K562 (cell line): ENCODE data around the gene IRF1. TPM values are rescaled to one million over a fixed set of nuclear protein-coding genes. Genes with fewer than 3 reads are reported as not detected.

Experiments
- BACH1 ChIP-seq: fragments of 200-800 bp; sonication (Bioruptor generic); IDR thresholded peaks from 2 replicates; pipeline ENCODE4 v1.6.1; 2016; ENCODE audit warnings: missing genetic modification characterization, missing compliant biosample characterization
- BRD4 ChIP-seq: fragments of 200-600 bp; sonication (generic); IDR thresholded peaks from 2 replicates; pipeline ENCODE4 v1.6.1; 2017; ENCODE audit warnings: inconsistent platforms
- CREB1 ChIP-seq, 2 experiments: sonication (generic) in 1 of 2; formaldehyde crosslinking in 1 of 2; IDR thresholded peaks; 2 replicates each; pipeline versions ENCODE4 v1.6.1 to v1.8.0; 2012 to 2022; ENCODE audit warnings: inconsistent platforms in 1 of 2, mild to moderate bottlenecking in 1 of 2, missing genetic modification reagents in 1 of 2, moderate library complexity in 1 of 2
- GATAD2B ChIP-seq: fragments of 450-650 bp; IDR thresholded peaks from 2 replicates; pipeline ENCODE4 v1.6.1; 2017; ENCODE audit warnings: mild to moderate bottlenecking, borderline replicate concordance
- KDM5B ChIP-seq: fragments of 200-600 bp; sonication (generic); IDR thresholded peaks from 2 replicates; pipeline ENCODE4 v1.6.1; 2012; ENCODE audit warnings: low read depth, mild to moderate bottlenecking, moderate library complexity, low read length, control low read depth, inconsistent platforms; ENCODE audit not compliant: insufficient replicate concordance
- MAFG ChIP-seq: fragments of 450-650 bp; conservative IDR thresholded peaks from 2 replicates; pipeline ENCODE4 v1.6.1; 2016; ENCODE audit warnings: missing genetic modification characterization, missing compliant biosample characterization
- PATZ1 ChIP-seq: fragments of 250-450 bp; sonication (Bioruptor Pico); IDR thresholded peaks from 2 replicates; pipeline ENCODE4 v1.5.0; 2020; ENCODE audit warnings: mild to moderate bottlenecking, borderline replicate concordance
- SRF ChIP-seq, 2 experiments: fragments of 250-450, 450-650 bp in 1 of 2; sonication (Bioruptor Pico) in 1 of 2; sonication (generic) in 1 of 2; formaldehyde crosslinking; IDR thresholded peaks; 2 replicates each; pipeline versions ENCODE4 v1.5.0 to v1.5.1; 2020 to 2022; ENCODE audit warnings: mild to moderate bottlenecking in 1 of 2, missing genetic modification reagents in 1 of 2
- SRSF7 ChIP-seq: fragments of 200-400 bp; formaldehyde crosslinking; optimal IDR thresholded peaks from 2 replicates; pipeline ENCODE3; 2017; ENCODE audit warnings: mild to moderate bottlenecking, low read depth, low read length
- YY1 ChIP-seq, 3 experiments: IDR thresholded peaks; 2 replicates each; pipeline ENCODE4 v1.6.1; 2011; ENCODE audit warnings: low read length in 2 of 3, mild to moderate bottlenecking in 2 of 3, moderate library complexity in 2 of 3, borderline replicate concordance in 1 of 3, control low read depth in 1 of 3, low read depth in 1 of 3; ENCODE audit not compliant: insufficient read depth in 3 of 3, insufficient replicate concordance in 2 of 3, control insufficient read depth in 1 of 3, insufficient read length in 1 of 3; ENCODE audit errors: extremely low read depth in 1 of 3
- ZBTB9 ChIP-seq: fragments of 450-650 bp; formaldehyde crosslinking; IDR thresholded peaks from 2 replicates; pipeline ENCODE4 v1.4.0; 2020; ENCODE audit warnings: mild to moderate bottlenecking, moderate library complexity
- ZNF212 ChIP-seq: fragments of 450-650 bp; formaldehyde crosslinking; IDR thresholded peaks from 2 replicates; pipeline ENCODE4 v1.4.0; 2020; ENCODE audit warnings: mild to moderate bottlenecking
- ZNF75A ChIP-seq: fragments of 450-650 bp; formaldehyde crosslinking; IDR thresholded peaks from 2 replicates; pipeline ENCODE4 v1.4.0; 2020; ENCODE audit warnings: mild to moderate bottlenecking
- polyA plus RNA-seq, 8 experiments: library from polyadenylated mRNA; depleted of rRNA in 4 of 8; stranded (reverse) in 5 of 8; unstranded in 3 of 8; fragments of >200 nt; fragmentation: Nextera tagmentation in 2 of 8; fragmentation: Illumina TruSeq in 1 of 8; extraction: Ambion mirVana in 2 of 8; extraction: Trizol in 1 of 8; gene quantifications; 2 replicates each; pipeline versions ENCODE4 v1.2.1 to v1.2.3, GENCODE V29; 2011 to 2014; ENCODE audit warnings: inconsistent platforms in 1 of 8, missing spikeins in 1 of 8
- total RNA-seq, 7 experiments: library from RNA; depleted of rRNA in 6 of 7; stranded (reverse); fragments of >200 nt in 6 of 7; fragmentation: Illumina TruSeq in 2 of 7; extraction: Trizol in 2 of 7; gene quantifications; 2 replicates each; pipeline versions ENCODE4 v1.2.1 to v1.2.3, GENCODE V29; 2011 to 2021; ENCODE audit warnings: low replicate concordance in 1 of 7
- TF ChIP-seq, protein P1 (sequence below): fragments of 450-650 bp; IDR thresholded peaks from 2 replicates; pipeline ENCODE4 v1.6.1; 2016; ENCODE audit warnings: low read depth

IRF1 gene
- total and polyA plus RNA-seq, 9 of the 15 experiments (the other 6 are each of a cell fraction or from before 2014, with no cell fraction given) = 1.1 to 12.3 (median 5.9) TPM

DNA sequence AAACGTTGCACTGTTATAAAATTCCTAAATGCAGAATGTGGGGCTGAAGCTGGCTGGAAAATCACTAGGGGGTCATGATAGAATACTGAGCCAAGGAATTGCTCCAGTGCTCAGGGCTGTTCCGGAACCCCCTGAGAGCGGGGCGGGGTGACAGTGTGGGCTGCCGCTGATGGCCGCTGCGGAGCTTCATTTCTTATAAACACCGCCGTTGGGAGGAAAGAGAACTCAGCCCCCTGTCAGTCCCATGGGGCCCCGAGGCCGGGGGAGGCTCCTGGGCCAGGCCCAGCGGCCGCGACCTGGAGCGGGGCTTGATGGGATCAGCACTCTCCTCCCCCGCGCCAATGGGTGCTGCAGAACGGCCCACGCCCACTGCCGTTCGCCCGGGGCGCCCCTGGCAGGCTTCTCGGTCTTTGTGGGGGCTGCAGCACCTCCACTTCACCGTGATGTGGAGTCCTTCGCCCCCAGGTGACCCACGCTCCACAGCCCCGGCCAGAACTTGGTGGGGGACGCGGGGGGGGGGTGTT is 5.2 kb upstream of the IRF1 start (continued):
- TF ChIP-seq, protein P1, sequence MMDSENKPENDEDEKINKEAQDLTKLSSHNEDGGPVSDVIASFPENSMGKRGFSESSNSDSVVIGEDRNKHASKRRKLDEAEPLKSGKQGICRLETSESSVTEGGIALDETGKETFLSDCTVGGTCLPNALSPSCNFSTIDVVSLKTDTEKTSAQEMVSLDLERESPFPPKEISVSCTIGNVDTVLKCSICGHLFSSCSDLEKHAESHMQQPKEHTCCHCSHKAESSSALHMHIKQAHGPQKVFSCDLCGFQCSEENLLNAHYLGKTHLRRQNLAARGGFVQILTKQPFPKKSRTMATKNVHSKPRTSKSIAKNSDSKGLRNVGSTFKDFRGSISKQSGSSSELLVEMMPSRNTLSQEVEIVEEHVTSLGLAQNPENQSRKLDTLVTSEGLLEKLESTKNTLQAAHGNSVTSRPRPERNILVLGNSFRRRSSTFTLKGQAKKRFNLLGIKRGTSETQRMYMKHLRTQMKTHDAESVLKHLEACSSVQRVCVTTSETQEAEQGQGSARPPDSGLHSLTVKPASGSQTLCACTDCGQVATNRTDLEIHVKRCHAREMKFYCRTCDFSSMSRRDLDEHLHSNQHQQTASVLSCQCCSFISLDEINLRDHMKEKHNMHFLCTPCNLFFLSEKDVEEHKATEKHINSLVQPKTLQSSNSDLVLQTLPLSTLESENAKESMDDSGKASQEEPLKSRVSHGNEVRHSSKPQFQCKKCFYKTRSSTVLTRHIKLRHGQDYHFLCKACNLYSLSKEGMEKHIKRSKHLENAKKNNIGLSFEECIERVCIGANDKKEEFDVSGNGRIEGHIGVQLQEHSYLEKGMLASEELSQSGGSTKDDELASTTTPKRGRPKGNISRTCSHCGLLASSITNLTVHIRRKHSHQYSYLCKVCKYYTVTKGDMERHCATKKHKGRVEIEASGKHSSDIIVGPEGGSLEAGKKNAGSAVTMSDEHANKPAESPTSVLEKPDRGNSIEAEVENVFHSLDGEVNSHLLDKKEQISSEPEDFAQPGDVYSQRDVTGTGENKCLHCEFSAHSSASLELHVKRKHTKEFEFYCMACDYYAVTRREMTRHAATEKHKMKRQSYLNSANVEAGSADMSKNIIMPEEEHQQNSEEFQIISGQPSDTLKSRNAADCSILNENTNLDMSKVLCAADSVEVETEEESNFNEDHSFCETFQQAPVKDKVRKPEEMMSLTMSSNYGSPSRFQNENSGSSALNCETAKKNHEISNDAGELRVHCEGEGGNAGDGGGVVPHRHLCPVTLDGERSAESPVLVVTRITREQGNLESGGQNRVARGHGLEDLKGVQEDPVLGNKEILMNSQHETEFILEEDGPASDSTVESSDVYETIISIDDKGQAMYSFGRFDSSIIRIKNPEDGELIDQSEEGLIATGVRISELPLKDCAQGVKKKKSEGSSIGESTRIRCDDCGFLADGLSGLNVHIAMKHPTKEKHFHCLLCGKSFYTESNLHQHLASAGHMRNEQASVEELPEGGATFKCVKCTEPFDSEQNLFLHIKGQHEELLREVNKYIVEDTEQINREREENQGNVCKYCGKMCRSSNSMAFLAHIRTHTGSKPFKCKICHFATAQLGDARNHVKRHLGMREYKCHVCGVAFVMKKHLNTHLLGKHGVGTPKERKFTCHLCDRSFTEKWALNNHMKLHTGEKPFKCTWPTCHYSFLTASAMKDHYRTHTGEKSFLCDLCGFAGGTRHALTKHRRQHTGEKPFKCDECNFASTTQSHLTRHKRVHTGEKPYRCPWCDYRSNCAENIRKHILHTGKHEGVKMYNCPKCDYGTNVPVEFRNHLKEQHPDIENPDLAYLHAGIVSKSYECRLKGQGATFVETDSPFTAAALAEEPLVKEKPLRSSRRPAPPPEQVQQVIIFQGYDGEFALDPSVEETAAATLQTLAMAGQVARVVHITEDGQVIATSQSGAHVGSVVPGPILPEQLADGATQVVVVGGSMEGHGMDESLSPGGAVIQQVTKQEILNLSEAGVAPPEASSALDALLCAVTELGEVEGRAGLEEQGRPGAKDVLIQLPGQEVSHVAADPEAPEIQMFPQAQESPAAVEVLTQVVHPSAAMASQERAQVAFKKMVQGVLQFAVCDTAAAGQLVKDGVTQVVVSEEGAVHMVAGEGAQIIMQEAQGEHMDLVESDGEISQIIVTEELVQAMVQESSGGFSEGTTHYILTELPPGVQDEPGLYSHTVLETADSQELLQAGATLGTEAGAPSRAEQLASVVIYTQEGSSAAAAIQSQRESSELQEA = no peak
- TF ChIP-seq BRD4 (no peak), SRF (CRISPR knock-in tag; IDR thresholded peaks at IDR 0.05) (peak in 1 of 2 experiments; percentile 51; a peak in 2 of 4 replicates), BACH1 (no peak), SRSF7 (no peak), CREB1 (IDR thresholded peaks at IDR 0.05) (peak; percentile 21; the same call in 1 of the 2 replicates), CREB1 (CRISPR knock-in tag; IDR thresholded peaks at IDR 0.05) (no peak), ZNF212 (CRISPR knock-in tag) (no peak), GATAD2B (peak; percentile 95), PATZ1 (CRISPR knock-in tag) (no peak), MAFG (tag) (peak; percentile 10), ZNF75A (CRISPR knock-in tag) (0 out of 2 replicates have a peak, but pooled peaks have one; percentile 17), YY1 (IDR thresholded peaks at IDR 0.05; ENCODE audit: borderline replicate concordance in 1 of 3, control insufficient read depth in 1 of 3, extremely low read depth in 1 of 3, insufficient read depth in 3 of 3, insufficient read length in 1 of 3, insufficient replicate concordance in 2 of 3, low read depth in 1 of 3, low read length in 2 of 3) (peak in 2 of 3 experiments; percentile 67 to 87), KDM5B (peak; percentile 41), ZBTB9 (CRISPR knock-in tag) (peak; percentile 26; the same call in 1 of the 2 replicates)
